Endothelial cell of umbilical vein (primary cell): ENCODE results near the gene CUX1. TPM values are rescaled to one million over a fixed set of nuclear protein-coding genes. Genes with fewer than 3 reads are reported as not detected.

Experiments
- BruUV-seq: library from RNA; stranded (reverse); fragments of 400-500 nt; replicated peaks from 2 replicates; lab custom pipeline; 2021; lab: Mats Ljungman, UMichigan
- CTCF ChIA-PET: fragments of 300-600, 350-600 bp; sonication (Branson Sonifier 250); formaldehyde crosslinking; loops from one replicate; lab custom pipeline; 2021; ENCODE audit warnings: antibody characterized with exemption, inconsistent platforms; lab: Charles Lee
- POLR2A ChIA-PET: fragments of 300-600, 350-600 bp; sonication (Branson Sonifier 250); formaldehyde crosslinking; loops from one replicate; lab custom pipeline; 2021; ENCODE audit warnings: antibody characterized with exemption, inconsistent platforms; lab: Charles Lee
- DNase-seq: peaks from one replicate; pipeline ENCODE4 v3.0.0-alpha.2; 2011; ENCODE audit warnings: low read depth, low spot score
- FAIRE-seq: peaks from 2 replicates; lab custom pipeline; 2011; peaks lifted over from hg19 to GRCh38; lab: Jason Lieb, UNC
- H2AFZ ChIP-seq: 2 replicates; pipeline ENCODE4 v1.6.0; 2012; ENCODE audit warnings: low read depth, low read length, control low read depth, inconsistent platforms
- H3K27ac ChIP-seq: 2 replicates; pipeline ENCODE4 v1.5.1; 2011; ENCODE audit warnings: low read depth, mild to moderate bottlenecking, control low read depth, low read length, moderate library complexity; ENCODE audit not compliant: insufficient read depth
- H3K27me3 ChIP-seq, 2 experiments: 2 replicates each; pipeline versions ENCODE4 v1.6.0 to v1.6.1; 2011; ENCODE audit warnings: low read length in 2 of 2, mixed read lengths in 1 of 2; ENCODE audit not compliant: control insufficient read depth in 2 of 2, insufficient read depth in 2 of 2
- H3K36me3 ChIP-seq, 2 experiments: 2 replicates in 1 of 2; 3 replicates in 1 of 2; pipeline ENCODE4 v1.5.1; 2011; ENCODE audit warnings: low read length in 2 of 2, mild to moderate bottlenecking in 1 of 2, moderate library complexity in 1 of 2; ENCODE audit not compliant: control insufficient read depth in 2 of 2, insufficient read depth in 2 of 2; ENCODE audit errors: extremely low read depth in 1 of 2
- H3K4me1 ChIP-seq: 3 replicates; pipeline ENCODE4 v1.5.1; 2011; ENCODE audit warnings: mild to moderate bottlenecking, low read length; ENCODE audit not compliant: control insufficient read depth, insufficient read depth; ENCODE audit errors: extremely low read depth
- H3K4me2 ChIP-seq: 2 replicates; pipeline ENCODE4 v1.6.1; 2011; ENCODE audit warnings: low read length, control low read depth, mixed read lengths; ENCODE audit not compliant: insufficient read depth
- H3K4me3 ChIP-seq, 3 experiments: fragments of 200-600 bp in 1 of 3; sonication (generic), shearing (Covaris generic) in 1 of 3; replicated peaks in 1 of 3; 2 replicates each; pipeline ENCODE4 v1.5.1; 2011 to 2016; ENCODE audit warnings: control low read depth in 3 of 3, low read length in 3 of 3, mild to moderate bottlenecking in 2 of 3, inconsistent platforms in 1 of 3, low read depth in 1 of 3, moderate library complexity in 1 of 3; ENCODE audit not compliant: insufficient read depth in 1 of 3
- H3K79me2 ChIP-seq: 2 replicates; pipeline ENCODE4 v1.6.0; 2012; ENCODE audit warnings: low read length, inconsistent platforms; ENCODE audit not compliant: control insufficient read depth, insufficient read depth
- H3K9ac ChIP-seq: replicated peaks from 2 replicates; pipeline ENCODE3; 2011; ENCODE audit warnings: low read length, control low read depth; ENCODE audit not compliant: insufficient read depth; ENCODE audit errors: extremely low read depth
- H3K9me1 ChIP-seq: replicated peaks from 3 replicates; pipeline ENCODE4 v1.6.0; 2011; ENCODE audit warnings: mild to moderate bottlenecking, low read length; ENCODE audit not compliant: control insufficient read depth, insufficient read depth; ENCODE audit errors: extremely low read depth
- H3K9me3 ChIP-seq: replicated peaks from 2 replicates; pipeline ENCODE4 v1.5.1; 2012; ENCODE audit warnings: low read length, inconsistent platforms; ENCODE audit not compliant: control insufficient read depth, insufficient read depth
- H4K20me1 ChIP-seq: replicated peaks from 2 replicates; pipeline ENCODE3; 2011; ENCODE audit warnings: mild to moderate bottlenecking, low read length; ENCODE audit not compliant: control insufficient read depth, insufficient read depth; ENCODE audit errors: extremely low read depth
- EZH2 ChIP-seq: IDR thresholded peaks from 2 replicates; pipeline ENCODE4 v1.6.1; 2012; ENCODE audit warnings: borderline replicate concordance, low read depth, mild to moderate bottlenecking, moderate library complexity, low read length, inconsistent platforms; ENCODE audit not compliant: severe bottlenecking
- FOS ChIP-seq: IDR thresholded peaks from 2 replicates; pipeline ENCODE4 v1.6.1; 2011; ENCODE audit warnings: mild to moderate bottlenecking, low read length, moderate library complexity, borderline replicate concordance; ENCODE audit not compliant: insufficient read depth
- GATA2 ChIP-seq: IDR thresholded peaks from 2 replicates; pipeline ENCODE4 v1.7.0; 2011; ENCODE audit warnings: low read depth, mild to moderate bottlenecking, moderate library complexity, mixed read lengths, low read length; ENCODE audit not compliant: insufficient read length, insufficient read depth
- JUN ChIP-seq: IDR thresholded peaks from 2 replicates; pipeline ENCODE4 v1.6.1; 2011; ENCODE audit warnings: borderline replicate concordance, low read depth; ENCODE audit not compliant: insufficient read length, insufficient read depth
- MYC ChIP-seq: IDR thresholded peaks from one replicate; pipeline ENCODE4 v1.6.1; 2011; ENCODE audit warnings: mild to moderate bottlenecking, low read depth, low read length
- POLR2A ChIP-seq: IDR thresholded peaks from 2 replicates; pipeline ENCODE4 v1.6.1; 2012; ENCODE audit warnings: low read depth, mild to moderate bottlenecking, control low read depth, low read length
- POLR2AphosphoS5 ChIP-seq: IDR thresholded peaks from 2 replicates; pipeline ENCODE4 v1.6.1; 2012; ENCODE audit warnings: low read depth, mild to moderate bottlenecking, control low read depth, low read length, moderate library complexity; ENCODE audit not compliant: insufficient read depth
- dilution Hi-C: fragments of 300-500 bp; cut with MboI; formaldehyde crosslinking; loops from one replicate; pipeline ENCODE4 v1.15.0; 2019; ENCODE audit warnings: low sequenced_read_pairs; ENCODE audit not compliant: extremely low pct_ligation_motif_present
- intact Hi-C: fragments of 100-400 bp; cut with micrococcal nuclease; formaldehyde crosslinking; loops from one replicate; pipeline ENCODE4 v1.10.0; 2022
- polyA plus RNA-seq, 4 experiments: library from polyadenylated mRNA; depleted of rRNA in 3 of 4; stranded (reverse) in 3 of 4; unstranded in 1 of 4; fragments of >200 nt; gene quantifications; 2 replicates each; pipeline versions ENCODE4 v1.2.1 to v1.2.3, GENCODE V29; 2011 to 2012; ENCODE audit warnings: missing spikeins in 1 of 4
- total RNA-seq: library from RNA; stranded (reverse); gene quantifications from 2 replicates; pipeline ENCODE4 v1.2.3, GENCODE V29; 2021
- TF ChIP-seq, protein P1 (sequence below): IDR thresholded peaks from 2 replicates; pipeline ENCODE4 v1.6.1; 2011; ENCODE audit not compliant: insufficient read depth, insufficient read length
- TF ChIP-seq, protein P2 (sequence below), 2 donors: IDR thresholded peaks; 1 replicate in 1 of 2; 2 replicates in 1 of 2; pipeline ENCODE4 v1.5.1; 2011; ENCODE audit warnings: low read length in 2 of 2, mild to moderate bottlenecking in 2 of 2, moderate library complexity in 2 of 2, control low read depth in 1 of 2, inconsistent platforms in 1 of 2, low read depth in 1 of 2; ENCODE audit not compliant: insufficient read depth in 1 of 2; ENCODE audit errors: extremely low read depth in 1 of 2

The CUX1 gene
- total and polyA plus RNA-seq, 2 donors (not counting 3 experiments of a cell fraction or from before 2014, with no cell fraction given): 13.8 to 49.8 TPM

DNA sequence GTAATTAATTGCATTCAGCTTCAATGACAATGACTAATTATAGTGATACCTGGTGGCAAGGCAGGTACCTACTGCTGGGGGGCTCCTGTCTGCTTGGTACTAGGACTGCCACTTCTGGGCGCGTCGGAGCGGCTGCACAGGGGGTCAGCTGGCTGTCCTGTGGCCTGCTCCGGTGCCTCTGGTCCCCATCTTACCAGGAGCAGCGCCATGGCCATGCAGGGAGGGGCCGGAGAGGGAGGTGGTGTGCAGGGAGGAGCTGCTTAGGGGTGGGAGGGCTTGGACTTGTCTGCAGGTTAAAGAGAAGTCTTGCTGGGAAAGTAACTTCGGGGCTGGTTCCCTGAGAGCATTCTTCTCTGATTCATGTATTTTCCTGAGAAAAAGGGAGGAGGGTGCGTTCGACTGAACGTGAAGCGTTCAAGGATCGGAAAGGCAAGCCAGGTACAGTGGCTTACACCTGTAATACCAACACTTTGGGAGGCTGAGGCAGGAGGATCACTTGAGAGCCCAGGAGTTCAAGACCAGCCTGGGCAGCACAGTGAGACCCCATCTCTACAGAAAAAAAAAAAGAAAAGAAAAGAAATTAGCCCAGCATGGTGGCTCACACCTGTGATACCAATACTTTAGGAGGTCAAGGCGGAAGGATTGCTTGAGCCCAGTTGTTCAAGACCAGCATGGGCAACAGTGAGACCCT, 15.4 kb downstream of the CUX1 start:
- Histone ChIP-seq H3K79me2 (peaks cover 34% of the 10 kb centered on the region), H4K20me1 (peaks cover 2% of the 10 kb centered on the region), H3K36me3 (no peaks in the 10 kb centered on the region), H3K9me1 (no peaks in the 10 kb centered on the region), H3K4me2 (no peak overlapping the region), H2AFZ (no peak overlapping the region), H3K9ac (no peak overlapping the region), H3K27ac (no peak overlapping the region), H3K9me3 (no peaks in the 10 kb centered on the region), H3K4me3 (no peak overlapping the region), H3K4me1 (no peaks in the 10 kb centered on the region), H3K27me3 (no peaks in the 10 kb centered on the region)
- TF ChIP-seq, protein P1, sequence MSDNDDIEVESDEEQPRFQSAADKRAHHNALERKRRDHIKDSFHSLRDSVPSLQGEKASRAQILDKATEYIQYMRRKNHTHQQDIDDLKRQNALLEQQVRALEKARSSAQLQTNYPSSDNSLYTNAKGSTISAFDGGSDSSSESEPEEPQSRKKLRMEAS: no peak
- no peak for TF ChIP-seq POLR2A
- no peak for TF ChIP-seq JUN
- no peak for TF ChIP-seq EZH2
- no peak for TF ChIP-seq FOS
- no peak for TF ChIP-seq POLR2AphosphoS5
- no peak for TF ChIP-seq GATA2
- TF ChIP-seq, protein P2, sequence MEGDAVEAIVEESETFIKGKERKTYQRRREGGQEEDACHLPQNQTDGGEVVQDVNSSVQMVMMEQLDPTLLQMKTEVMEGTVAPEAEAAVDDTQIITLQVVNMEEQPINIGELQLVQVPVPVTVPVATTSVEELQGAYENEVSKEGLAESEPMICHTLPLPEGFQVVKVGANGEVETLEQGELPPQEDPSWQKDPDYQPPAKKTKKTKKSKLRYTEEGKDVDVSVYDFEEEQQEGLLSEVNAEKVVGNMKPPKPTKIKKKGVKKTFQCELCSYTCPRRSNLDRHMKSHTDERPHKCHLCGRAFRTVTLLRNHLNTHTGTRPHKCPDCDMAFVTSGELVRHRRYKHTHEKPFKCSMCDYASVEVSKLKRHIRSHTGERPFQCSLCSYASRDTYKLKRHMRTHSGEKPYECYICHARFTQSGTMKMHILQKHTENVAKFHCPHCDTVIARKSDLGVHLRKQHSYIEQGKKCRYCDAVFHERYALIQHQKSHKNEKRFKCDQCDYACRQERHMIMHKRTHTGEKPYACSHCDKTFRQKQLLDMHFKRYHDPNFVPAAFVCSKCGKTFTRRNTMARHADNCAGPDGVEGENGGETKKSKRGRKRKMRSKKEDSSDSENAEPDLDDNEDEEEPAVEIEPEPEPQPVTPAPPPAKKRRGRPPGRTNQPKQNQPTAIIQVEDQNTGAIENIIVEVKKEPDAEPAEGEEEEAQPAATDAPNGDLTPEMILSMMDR (IDR thresholded peaks at IDR 0.05; ENCODE audit: extremely low read depth in 1 of 2, insufficient read depth in 1 of 2, low read depth in 1 of 2, low read length in 2 of 2): no peak
- TF ChIP-seq MYC: no peak
- DNase-seq: no peak
- no TSS peak for BruUV-seq
- no peak for FAIRE-seq
- intact Hi-C loops (no loop called here), dilution Hi-C loops (no loop called here)
- ChIA-PET POLR2A (no interaction called here), CTCF (no interaction called here)
